HEK293 (cell line): ENCODE data around the gene FAAH.

Source experiments
- ATF2 ChIP-seq: fragments of 450-650 bp; formaldehyde crosslinking; IDR thresholded peaks from 2 replicates; pipeline ENCODE4 v1.5.1; 2016; ENCODE audit warnings: missing biosample characterization, missing genetic modification characterization, low read depth
- HOXA7 ChIP-seq: sonication (generic); formaldehyde crosslinking; IDR thresholded peaks from 2 replicates; pipeline ENCODE4 v1.8.1; 2022; ENCODE audit warnings: missing genetic modification reagents, borderline replicate concordance
- KLF9 ChIP-seq: fragments of 450-650 bp; formaldehyde crosslinking; IDR thresholded peaks from 2 replicates; pipeline ENCODE4 v1.5.1; 2016; ENCODE audit warnings: missing biosample characterization, missing genetic modification characterization, low read depth
- ZBTB8A ChIP-seq: fragments of 450-650 bp; formaldehyde crosslinking; IDR thresholded peaks from 2 replicates; pipeline ENCODE4 v1.5.1; 2016; ENCODE audit warnings: missing biosample characterization, missing genetic modification characterization
- ZNF114 ChIP-seq: fragments of 450-650 bp; formaldehyde crosslinking; IDR thresholded peaks from 2 replicates; pipeline ENCODE4 v1.5.0; 2017; ENCODE audit warnings: missing biosample characterization, missing genetic modification characterization
- ZNF23 ChIP-seq: fragments of 450-650 bp; formaldehyde crosslinking; IDR thresholded peaks from 2 replicates; pipeline ENCODE4 v1.5.1; 2016; ENCODE audit warnings: missing biosample characterization, missing genetic modification characterization, borderline replicate concordance
- ZNF335 ChIP-seq: fragments of 450-650 bp; formaldehyde crosslinking; conservative IDR thresholded peaks from 2 replicates; pipeline ENCODE4 v1.5.1; 2016; ENCODE audit warnings: missing biosample characterization, missing genetic modification characterization
- ZNF37A ChIP-seq: fragments of 450-650 bp; IDR thresholded peaks from 2 replicates; pipeline ENCODE4 v1.5.1; 2018; ENCODE audit warnings: missing biosample characterization, missing genetic modification characterization
- ZNF423 ChIP-seq: fragments of 450-650 bp; formaldehyde crosslinking; IDR thresholded peaks from 2 replicates; pipeline ENCODE4 v1.5.1; 2016; ENCODE audit warnings: missing biosample characterization, missing genetic modification characterization
- ZNF843 ChIP-seq: fragments of 450-650 bp; formaldehyde crosslinking; IDR thresholded peaks from 2 replicates; pipeline ENCODE4 v1.5.1; 2016; ENCODE audit warnings: missing biosample characterization, missing genetic modification characterization
- ZXDB ChIP-seq: fragments of 450-650 bp; formaldehyde crosslinking; IDR thresholded peaks from 2 replicates; pipeline ENCODE4 v1.5.1; 2016; ENCODE audit warnings: missing biosample characterization, missing genetic modification characterization
- TF ChIP-seq, protein P1 (sequence below): fragments of 450-650 bp; formaldehyde crosslinking; IDR thresholded peaks from 2 replicates; pipeline ENCODE4 v1.5.1; 2016; ENCODE audit warnings: missing biosample characterization, missing genetic modification characterization
- TF ChIP-seq, protein P2 (sequence below): fragments of 450-650 bp; formaldehyde crosslinking; optimal IDR thresholded peaks from 2 replicates; pipeline ENCODE3; 2016; ENCODE audit warnings: missing biosample characterization, mild to moderate bottlenecking, missing genetic modification characterization
- TF ChIP-seq, protein P3 (sequence below): fragments of 450-650 bp; formaldehyde crosslinking; IDR thresholded peaks from 2 replicates; pipeline ENCODE4 v1.5.1; 2016; ENCODE audit warnings: missing biosample characterization, missing genetic modification characterization

DNA sequence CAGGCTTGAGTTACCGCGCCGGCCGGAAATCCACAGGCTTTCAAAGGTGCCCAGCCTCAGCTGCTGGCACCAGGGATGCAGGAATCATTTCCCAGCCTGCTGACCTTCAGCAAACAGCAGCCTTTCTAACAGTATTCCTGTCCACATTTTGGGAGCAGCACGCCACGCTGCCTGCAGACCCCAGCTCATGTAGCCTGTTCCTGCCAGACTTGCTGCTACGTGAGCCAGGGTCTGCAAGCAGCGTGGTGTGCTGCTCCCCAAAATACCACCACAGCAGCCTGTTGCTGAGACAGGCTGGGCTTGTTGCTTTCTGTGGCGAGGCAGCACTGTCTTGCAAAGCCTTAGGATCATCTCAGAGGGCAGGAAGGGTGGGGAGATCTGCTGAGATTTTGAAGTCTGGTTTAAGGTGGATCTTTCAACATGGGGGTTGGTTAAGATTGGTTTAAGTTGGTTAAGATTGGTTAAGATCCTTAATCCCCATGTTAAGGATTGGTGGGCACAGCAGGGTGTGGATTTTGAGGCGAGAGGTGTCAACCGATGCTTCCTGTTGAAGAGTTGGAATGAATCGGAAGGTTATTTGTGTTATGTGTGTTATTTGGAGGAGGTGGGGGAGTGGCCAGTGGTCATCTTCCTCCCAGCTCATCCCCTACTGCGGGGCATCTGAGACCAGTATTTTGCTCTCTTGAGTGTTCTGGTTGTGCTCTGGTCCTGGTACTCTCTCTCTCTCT is 12.9 kb downstream of the FAAH start:
- TF ChIP-seq HOXA7, result no peak
- TF ChIP-seq ZNF114 (tag by site-specific recombination), result no peak
- TF ChIP-seq ZNF37A (tag by site-specific recombination), result no peak
- TF ChIP-seq, protein P1, sequence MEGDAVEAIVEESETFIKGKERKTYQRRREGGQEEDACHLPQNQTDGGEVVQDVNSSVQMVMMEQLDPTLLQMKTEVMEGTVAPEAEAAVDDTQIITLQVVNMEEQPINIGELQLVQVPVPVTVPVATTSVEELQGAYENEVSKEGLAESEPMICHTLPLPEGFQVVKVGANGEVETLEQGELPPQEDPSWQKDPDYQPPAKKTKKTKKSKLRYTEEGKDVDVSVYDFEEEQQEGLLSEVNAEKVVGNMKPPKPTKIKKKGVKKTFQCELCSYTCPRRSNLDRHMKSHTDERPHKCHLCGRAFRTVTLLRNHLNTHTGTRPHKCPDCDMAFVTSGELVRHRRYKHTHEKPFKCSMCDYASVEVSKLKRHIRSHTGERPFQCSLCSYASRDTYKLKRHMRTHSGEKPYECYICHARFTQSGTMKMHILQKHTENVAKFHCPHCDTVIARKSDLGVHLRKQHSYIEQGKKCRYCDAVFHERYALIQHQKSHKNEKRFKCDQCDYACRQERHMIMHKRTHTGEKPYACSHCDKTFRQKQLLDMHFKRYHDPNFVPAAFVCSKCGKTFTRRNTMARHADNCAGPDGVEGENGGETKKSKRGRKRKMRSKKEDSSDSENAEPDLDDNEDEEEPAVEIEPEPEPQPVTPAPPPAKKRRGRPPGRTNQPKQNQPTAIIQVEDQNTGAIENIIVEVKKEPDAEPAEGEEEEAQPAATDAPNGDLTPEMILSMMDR (tag by site-specific recombination), result no peak
- no peak for TF ChIP-seq ZNF23 (tag by site-specific recombination)
- TF ChIP-seq ZNF423 (tag by site-specific recombination), result no peak
- TF ChIP-seq, protein P2, sequence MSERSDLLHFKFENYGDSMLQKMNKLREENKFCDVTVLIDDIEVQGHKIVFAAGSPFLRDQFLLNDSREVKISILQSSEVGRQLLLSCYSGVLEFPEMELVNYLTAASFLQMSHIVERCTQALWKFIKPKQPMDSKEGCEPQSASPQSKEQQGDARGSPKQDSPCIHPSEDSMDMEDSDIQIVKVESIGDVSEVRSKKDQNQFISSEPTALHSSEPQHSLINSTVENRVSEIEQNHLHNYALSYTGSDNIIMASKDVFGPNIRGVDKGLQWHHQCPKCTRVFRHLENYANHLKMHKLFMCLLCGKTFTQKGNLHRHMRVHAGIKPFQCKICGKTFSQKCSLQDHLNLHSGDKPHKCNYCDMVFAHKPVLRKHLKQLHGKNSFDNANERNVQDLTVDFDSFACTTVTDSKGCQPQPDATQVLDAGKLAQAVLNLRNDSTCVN (tag by site-specific recombination), result no peak
- no peak for TF ChIP-seq ZBTB8A (tag by site-specific recombination)
- TF ChIP-seq ZXDB (tag by site-specific recombination), result no peak
- no peak for TF ChIP-seq ZNF843
- TF ChIP-seq, protein P3, sequence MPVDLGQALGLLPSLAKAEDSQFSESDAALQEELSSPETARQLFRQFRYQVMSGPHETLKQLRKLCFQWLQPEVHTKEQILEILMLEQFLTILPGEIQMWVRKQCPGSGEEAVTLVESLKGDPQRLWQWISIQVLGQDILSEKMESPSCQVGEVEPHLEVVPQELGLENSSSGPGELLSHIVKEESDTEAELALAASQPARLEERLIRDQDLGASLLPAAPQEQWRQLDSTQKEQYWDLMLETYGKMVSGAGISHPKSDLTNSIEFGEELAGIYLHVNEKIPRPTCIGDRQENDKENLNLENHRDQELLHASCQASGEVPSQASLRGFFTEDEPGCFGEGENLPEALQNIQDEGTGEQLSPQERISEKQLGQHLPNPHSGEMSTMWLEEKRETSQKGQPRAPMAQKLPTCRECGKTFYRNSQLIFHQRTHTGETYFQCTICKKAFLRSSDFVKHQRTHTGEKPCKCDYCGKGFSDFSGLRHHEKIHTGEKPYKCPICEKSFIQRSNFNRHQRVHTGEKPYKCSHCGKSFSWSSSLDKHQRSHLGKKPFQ (tag by site-specific recombination), result no peak
- no peak for TF ChIP-seq ATF2 (tag by site-specific recombination)
- TF ChIP-seq KLF9 (tag by site-specific recombination), result no peak
- TF ChIP-seq ZNF335 (tag by site-specific recombination), result no peak
